ENCODE results near the gene TMEM82.

GRCh38 chr1:15736892-15737261, 5.4 kb upstream of the TMEM82 start:
- TF ChIP-seq POLR2AphosphoS5 (IDR thresholded peaks at IDR 0.05; ENCODE audit: low read depth, low read length) (no peak), POLR2A (IDR thresholded peaks at IDR 0.05; ENCODE audit: low read depth, low read length) (no peak), TAF1 (IDR thresholded peaks at IDR 0.05; ENCODE audit: low read depth, low read length) (no peak), SPI1 (IDR thresholded peaks at IDR 0.05; ENCODE audit: low read depth, low read length) (no peak)
